ENCODE results near the gene ASCC3.

ASCC3 gene

DNA sequence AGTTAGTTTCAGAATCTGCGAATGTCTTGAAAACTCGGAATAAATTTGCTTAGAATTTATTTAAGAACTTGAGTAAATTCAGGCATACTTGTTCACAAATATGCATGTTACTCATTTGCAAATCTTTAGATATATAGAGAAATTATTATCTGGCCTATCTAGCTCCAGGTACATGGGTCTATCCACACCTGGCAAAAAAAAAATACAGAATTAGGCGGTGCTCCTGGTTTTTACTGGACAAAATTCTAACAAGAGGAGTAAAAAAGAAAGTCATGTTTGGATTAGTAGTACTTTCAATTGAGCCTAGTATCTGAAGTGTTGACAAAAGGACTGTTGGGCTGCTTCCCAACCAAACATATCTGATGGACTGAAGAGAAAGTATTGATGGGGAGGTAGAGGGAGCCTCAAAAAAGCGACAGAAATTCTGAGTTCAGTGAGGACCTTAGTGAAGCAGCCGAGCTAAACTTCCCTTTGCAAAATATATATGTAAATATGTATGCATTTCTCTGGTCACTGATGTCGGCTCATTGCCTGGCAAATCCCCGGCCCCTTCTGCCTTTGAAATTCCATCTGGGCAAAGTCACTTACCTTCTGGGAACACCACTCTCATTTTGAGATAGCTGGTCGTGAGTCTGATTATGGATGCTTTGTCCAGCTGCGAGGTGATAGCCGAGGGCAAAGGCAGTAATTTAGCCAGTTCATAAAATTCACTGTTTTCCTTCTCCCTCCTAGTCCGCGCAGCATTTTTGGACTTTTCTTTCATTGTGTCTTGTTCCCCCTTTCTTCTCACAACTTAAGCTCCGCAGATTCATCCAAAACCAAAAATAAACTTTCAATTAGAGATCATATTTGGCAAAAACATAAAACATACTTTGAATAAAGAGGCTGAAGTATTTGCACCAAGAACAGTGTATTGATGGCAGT is 418.2 kb downstream of the ASCC3 start:
- DNase-seq = peak; percentile 31

DNA sequence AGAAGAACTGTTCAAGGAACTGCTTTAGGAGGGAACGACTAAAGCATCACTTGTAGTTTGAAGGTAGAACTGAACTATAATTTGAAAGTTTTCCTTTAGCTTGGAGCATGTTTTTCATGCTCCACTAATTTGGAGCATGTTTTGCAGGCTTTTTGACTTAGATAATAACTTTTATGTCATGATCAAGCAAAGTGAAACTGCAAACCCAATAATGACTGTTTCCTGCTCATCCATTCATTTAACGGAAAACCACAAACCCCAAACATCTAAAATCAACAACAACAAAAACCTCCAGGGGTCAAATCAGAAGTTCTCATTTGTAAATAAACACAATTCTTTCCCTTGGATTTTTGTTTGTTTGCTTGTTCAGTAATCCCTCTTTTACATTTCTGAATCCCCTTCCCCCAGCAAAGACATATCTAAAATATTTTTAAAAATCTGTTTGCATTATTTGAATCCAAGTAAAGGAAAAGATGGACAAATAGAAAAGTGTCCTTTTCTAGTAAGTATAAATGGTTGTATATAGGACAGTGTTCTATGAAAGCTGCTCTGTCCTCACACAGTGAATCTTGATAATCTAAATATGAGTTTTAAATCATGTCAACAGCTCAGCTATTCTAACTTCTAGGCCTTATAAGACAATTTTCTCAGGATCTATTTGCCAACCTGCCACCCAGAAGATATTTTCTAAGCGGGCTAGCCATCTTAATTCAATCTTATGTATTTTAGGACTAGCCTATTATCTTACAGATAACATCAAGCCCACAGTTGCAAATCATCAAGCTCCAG is 419.0 kb downstream of the ASCC3 start:
- no peak for DNase-seq

GRCh38 chr6:100461278-100461916 is 419.7 kb downstream of the ASCC3 start:
- DNase-seq = peak; percentile 56

DNA sequence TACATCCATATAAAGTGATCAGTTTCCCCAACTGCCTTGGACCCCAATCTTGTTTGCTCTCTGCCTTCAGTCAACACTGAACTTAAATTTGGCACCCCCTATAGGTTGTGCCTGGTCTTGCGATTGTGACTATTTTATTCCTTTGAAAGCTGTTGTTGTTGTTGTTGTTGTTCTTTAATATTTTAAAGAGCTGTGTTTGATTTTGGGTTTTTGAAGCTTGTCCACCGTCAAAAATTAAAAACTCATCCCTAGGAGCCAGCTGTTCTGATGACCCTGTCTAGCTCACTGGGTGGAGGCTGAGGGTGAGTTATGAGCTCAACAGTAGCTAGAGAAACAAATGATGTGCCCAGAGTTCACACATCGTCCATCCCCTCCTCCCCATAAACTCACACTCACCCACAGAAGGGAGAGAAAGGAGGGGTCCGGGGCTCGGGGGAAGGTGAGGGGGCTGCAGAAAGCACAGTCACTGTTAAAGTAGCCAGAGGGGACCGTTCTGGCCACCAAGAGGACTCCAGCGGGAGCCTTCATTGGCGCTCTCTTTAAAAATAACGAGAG is 420.4 kb downstream of the ASCC3 start:
- DNase-seq = no peak

- DNase-seq = no peak
These were observed 421.4 kb downstream of the ASCC3 start for GRCh38 chr6:100459592-100460184.

- no peak for DNase-seq
These were observed 422.1 kb downstream of the ASCC3 start for GRCh38 chr6:100458841-100459591.
